GM19395 (cell line): ENCODE results near the gene IMMP2L.
A peak's percentile ranks its signal among the peaks of the same experiment; 100 is the strongest.
"Not testable (repeated sequence)": the region's sequence is repeated elsewhere in the genome, so short reads cannot be mapped to it uniquely, and the experiment has no call there.

ENCODE experiments used
- ATAC-seq: cut with Tn5 transposase; IDR thresholded peaks from one replicate; pipeline ENCODE4 v1.9.1; 2021; ENCODE audit warnings: mild to moderate bottlenecking, moderate library complexity; ENCODE audit not compliant: unreplicated experiment

IMMP2L gene

DNA sequence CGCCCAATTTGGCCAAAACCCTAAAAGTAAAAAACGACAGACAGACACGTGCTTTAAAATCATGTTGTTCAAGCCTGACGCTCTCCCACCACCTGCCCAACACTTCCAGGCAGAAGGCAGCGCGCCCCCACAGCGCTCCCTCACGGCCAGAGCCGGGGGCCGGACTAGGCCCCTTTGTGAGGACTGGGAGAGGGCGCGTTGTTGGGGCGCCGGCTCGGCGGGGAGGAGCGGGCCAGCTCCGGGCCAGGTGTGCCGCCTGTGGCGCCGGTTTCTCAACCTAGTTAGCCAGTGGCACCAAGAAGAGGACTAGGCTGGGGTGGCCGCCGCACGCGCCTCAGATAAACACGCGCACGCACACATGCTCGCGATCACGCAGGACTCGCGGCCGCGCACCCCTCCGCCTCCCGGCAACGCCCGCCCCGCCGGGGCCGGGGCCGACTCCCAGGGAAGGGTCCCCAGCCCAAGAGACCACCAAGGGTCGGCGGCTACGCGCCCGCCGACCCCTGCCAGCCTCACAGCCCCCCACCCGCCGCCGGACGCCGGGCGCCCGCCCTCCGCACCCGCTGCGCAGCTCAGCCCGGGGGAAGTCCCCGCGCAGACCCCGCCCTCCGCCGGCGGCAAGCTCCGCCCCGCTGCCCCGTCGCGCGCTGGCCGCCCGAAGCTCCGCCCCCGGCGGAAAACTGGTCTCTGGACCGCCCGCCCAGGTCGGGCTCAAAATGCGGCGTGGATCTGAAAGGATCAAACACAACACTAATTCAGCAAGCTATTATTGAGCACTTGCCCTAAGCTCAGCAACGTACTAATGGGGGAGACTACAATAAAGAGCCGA is at the start of gene IMMP2L:
Gene IMMP2L (minus strand): TSS at position 589 of the 829 bp plus-strand sequence.
- ATAC-seq, result peak; percentile 84

DNA sequence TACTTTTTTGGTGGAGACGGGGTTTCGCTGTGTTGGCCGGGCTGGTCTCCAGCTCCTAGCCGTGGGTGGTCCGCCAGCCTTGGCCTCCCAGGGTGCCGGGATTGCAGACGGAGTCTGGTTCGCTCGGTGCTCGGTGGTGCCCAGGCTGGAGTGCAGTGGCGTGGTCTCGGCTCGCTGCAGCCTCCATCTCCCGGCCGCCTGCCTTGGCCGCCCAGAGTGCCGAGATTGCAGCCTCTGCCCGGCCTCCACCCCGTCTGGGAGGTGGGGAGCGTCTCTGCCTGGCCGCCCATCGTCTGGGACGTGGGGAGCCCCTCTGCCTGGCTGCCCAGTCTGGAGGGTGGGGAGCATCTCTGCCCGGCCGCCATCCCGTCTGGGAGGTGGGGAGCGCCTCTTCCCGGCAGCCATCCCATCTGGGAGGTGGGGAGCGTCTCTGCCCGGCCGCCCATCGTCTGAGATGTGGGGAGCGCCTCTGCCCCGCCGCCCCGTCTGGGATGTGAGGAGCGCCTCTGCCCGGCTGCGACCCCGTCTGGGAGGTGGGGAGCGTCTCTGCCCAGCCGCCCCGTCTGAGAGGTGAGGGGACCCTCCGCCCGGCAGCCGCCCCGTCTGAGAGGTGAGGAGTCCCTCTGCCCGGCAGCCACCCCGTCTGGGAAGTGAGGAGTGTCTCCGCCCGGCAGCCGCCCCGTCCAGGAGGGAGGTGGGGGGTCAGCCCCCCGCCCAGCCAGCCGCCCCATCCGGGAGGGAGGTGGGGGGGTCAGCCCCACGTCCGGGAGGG is 47.4 kb upstream of the IMMP2L start:
- ATAC-seq, result not testable (repeated sequence)

DNA sequence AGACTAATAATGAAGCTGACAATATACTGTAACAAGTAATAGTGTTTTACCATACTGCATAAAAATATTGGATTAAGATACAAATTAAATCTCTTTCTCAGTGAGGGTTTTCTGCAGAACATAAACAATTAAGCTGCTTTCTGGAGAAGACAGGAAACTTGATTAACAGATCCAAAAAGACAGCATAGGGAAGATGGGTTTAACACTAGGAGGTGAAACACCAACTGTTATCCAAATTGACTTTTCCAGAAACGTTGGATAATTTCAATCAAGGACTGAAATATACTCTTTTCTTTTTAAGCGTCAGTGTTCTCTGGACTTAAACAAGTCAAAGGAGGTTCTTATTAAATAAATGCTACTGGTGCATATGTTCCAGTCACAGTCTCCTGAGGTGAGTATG is 45.3 kb upstream of the IMMP2L start:
- ATAC-seq, result no peak

DNA sequence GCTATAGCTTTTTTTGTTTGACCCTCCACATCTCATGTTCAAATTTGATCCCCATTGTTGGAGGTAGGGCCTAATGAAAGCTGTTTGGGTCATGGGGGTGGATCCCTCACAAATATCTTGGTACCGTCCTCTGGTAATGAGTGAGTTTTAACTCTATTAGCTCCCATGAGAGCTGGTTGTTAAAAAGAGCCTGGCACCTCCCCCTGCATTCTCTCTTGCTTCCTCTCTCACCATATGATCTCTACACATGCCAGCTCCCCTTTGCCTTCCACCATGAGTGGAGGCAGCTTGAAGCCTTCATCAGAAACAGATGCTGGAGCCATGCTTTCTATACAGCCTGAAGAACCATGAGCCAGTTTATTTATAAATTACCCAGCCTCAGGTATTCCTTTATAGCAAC is 43.0 kb upstream of the IMMP2L start:
- ATAC-seq, result no peak

DNA sequence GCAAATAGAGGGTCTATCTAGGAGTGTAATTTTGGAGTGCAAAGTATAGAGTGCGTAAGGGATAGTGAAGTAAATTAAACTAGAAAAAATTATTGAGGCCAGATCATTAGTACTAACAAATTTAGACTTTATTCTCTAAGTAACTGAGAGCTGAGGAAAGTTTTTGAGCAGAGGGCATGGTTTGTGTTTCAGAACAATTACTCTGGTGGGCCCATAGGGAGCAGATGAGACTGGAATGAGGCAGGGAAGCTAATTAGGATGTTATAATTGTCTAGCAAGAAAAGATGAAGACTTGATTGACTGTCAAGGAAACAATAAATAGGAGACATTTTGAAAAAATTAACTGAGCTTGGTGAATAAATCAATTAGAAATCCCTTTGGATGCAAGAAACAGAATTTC is 37.8 kb upstream of the IMMP2L start:
- ATAC-seq, result no peak

DNA sequence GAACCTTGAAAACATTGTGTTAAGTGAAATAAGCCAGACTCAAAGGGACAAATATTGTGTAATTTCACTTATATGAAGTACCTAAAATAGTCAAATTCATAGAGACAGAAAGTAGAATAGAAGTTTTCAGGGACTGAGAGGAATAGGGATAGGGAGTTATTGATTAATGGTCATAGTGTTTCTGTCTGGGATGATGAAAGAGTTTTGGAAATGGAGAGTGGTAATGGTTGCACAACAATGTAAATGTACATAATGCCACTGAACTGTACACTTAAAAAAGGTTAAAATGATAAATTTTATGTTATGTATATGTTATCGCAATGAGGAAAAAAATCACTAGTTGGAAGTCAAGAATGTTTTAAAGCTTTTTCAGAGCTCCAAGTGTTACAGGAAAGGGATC is 33.5 kb upstream of the IMMP2L start:
- no peak for ATAC-seq

DNA sequence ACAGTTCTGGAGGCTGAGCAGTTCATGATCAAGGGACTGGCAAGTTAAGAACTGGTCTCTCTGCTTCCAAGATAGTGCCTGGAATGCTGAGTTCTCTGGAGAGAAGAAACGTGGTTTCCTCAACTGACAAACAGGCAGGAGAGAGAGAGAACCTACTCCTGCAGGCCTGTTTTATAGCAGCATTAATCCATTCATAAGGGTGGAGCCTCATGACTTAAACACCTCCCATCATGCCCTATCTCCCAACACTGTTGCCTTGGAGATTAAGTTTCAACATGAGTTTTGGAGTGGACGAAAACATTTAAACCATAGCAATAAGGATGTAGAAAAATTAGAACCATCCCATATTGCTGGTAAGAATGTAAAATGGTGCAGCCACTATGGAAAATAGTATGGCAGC is 32.3 kb upstream of the IMMP2L start:
- no peak for ATAC-seq

DNA sequence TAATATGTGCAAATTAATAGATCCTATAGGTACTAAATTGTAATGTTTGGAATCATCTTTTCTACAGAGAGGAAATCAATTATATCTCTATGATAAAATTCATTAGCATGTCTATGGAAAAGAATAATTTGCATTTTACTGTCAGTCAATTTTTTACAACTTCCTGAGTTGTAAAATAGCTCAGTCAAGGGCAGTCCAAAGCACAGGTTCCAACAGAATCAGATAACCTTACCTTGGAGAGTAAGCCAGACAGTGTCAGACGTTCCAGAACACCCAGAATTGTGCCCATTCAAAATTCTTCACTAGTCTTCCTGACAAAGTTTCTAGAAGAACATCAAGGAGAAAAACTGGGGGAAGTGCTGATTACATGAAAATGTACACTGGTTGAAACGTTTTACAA is 31.1 kb upstream of the IMMP2L start:
- ATAC-seq, result no peak

DNA sequence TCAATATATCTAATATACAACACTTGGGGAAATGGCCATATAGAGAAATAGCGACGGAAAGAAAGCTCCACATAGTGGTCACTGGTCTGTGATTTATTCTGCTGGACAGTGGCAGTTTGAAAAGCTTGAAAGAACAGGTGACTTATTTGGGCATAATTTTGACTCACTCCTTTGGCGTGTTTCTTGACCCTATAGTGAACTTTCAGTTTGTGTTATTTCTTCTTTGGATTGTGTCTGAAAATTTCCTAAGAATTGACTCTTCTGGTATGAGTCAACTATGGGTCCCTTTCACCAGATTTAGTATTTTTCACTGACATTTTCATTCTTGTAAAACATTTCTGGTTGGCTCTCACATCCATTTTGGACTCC is 25.8 kb upstream of the IMMP2L start:
- ATAC-seq, result peak; percentile 72

DNA sequence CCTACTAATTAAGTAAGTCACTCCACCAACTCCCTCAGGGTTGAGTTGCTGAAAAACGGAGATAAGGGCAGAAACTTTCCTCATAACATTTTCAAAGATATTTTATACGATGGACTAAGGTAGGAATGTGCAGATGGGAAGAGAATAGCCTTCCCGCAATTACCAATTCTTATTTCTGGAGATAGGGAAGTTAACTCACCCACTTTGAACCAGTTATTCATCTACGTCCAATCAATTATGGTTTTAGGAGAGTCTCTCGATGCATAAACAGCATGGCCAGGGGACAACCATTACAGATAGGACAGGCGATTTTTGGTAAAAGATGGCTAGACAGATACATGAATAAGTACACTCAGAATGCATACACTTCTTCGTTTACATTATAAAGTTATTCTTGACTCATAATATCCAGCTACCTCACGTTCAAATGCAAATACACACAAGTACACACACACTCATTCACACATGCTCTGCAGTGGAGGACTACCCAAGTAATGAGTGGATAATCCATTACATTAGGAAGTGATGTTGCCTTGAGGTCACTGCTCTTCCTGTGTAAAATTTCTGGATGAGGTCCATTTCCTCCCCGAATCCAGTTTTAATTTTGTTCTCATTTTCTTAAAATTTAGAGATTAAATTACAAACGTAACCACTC is 25.2 kb upstream of the IMMP2L start:
- no peak for ATAC-seq

DNA sequence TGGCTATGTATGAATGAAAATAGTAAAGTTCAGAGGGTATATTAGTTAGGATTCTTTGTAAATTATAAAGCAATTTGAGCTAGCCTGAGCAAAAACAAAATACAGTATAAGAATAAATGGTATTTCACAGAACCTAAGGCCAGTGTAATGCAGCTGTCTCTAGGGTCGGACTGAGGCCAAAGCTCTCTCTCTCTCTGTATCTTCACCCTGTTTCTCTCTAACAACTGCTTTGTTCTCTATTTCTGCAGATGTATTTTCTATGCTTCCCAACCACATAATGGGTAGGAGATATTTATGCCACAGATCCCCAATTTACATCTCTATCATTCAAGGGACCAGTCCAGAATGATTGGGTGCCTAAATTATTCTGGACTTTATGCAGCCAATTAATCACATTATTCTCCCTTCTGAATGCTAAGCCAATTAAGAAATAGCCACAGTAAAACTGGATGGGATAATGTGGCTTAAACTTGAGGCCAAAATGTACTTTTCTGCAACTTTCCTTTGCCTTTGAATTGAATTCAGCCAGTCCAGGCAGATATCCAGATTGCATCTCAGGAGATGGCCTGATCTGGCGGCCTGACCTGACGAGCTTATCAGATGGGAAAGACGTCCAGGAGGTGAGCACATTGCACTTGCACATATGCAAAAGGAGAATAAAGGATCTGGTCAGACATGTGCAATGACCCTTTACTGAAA is 24.6 kb upstream of the IMMP2L start:
- no peak for ATAC-seq

DNA sequence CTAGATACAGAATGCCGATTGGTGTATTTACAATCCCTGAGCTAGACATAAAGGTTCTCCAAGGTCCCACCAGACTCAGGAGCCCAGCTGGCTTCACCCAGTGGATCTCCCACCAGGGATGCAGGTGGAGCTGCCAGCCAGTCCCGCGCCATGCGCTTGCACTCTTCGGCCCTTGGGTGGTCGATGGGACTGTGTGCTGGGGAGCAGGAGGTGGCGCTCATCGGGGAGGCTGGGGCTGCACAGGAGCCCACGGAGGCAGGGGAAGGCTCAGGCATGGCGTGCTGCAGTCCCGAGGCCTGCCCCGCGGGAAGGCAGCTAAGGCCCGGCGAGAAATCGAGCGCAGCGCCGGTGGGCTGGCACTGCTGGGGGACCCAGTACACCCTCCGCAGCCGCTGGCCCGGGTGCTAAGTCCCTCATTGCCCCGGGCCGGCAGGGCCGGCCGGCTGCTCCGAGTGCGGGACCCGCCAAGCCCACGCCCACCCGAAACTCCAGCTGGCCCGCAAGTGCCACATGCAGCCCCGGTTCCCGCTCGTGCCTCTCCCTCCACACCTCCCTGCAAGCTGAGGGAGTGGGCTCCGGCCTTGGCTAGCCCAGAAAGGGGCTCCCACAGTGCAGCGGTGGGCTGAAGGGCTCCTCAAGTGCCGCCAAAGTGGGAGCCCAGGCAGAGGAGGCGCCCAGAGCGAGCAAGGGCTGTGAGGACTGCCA is 19.6 kb upstream of the IMMP2L start:
- not testable (repeated sequence) for ATAC-seq

DNA sequence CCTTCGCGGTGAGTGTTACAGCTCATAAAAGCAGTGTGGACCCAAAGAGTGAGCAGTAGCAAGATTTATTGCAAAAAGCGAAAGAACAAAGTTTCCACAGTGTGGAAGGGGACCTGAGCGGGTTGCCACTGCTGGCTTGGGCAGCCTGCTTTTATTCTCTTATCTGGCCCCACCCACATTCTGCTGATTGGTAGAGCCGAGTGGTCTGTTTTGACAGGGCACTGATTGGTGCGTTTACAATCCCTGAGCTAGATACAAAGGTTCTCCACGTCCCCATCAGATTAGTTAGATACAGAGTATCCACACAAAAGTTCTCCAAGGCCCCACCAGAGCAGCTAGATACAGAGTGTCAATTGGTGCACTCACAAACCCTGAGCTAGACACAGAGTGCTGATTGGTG is 18.9 kb upstream of the IMMP2L start:
- ATAC-seq, result not testable (repeated sequence)

DNA sequence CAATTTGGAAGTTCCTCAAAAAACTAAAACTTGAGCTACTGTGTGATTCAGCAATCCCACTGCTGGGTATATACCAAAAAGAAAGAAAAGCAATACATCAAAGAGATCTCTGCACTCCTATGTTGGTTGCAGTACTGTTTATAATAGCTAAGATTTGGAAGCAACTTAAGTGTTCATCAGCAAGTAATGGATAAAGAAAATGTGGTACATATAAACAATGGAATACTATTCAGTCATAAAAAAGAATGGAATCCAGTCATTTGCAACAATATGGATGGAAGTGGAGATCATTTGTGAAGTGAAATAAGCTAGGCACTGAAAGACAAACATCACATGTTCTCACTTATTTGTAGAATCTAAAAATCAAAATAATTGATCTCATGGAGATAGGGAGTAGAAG is 16.5 kb upstream of the IMMP2L start:
- ATAC-seq, result no peak

DNA sequence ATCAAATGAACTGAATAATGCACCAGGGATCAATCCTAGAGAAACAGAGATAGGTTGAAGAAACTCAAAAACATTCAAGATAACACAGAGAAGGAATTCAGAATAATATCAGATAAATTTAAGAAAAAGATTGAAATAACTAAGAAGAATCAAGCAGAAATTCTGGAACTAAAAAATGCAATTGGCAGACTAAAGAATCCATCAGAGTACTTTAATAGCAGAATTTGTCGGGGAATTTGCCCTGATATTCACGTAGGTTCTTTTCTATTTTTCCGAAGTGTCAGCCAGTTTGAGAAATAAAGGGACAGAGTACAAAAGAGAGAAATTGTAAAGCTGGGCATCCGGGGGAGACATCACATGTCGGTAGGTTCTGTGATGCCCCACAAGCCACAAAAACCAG is 9.4 kb upstream of the IMMP2L start:
- no peak for ATAC-seq

DNA sequence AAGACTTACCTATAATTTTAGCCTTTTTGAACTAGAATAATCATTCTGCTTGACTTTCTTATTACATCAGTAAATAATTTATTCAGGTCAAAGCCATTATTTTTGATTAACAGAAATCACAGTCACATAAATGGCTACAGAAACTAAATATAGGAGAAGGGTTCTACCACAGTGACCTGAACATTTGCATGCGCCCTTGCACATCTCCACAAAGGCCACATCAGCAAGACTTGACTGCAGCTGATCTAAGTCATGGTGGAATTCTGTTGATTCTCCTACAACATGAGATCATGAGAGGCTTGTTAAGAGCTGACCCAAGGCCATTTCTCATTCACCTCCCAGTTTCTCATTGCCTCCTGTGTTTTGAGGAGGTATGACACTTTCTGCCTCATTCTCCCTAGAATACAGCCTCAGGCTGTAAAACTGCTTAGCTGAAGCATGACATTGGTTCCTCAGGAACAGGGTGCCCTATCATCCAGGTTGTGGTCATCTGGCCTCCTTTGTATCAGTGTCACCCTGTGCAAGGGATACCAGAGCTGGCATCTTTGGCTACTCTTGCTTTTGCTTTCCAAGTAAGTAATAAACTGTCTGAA is 6.7 kb upstream of the IMMP2L start:
- peak; percentile 78 for ATAC-seq

DNA sequence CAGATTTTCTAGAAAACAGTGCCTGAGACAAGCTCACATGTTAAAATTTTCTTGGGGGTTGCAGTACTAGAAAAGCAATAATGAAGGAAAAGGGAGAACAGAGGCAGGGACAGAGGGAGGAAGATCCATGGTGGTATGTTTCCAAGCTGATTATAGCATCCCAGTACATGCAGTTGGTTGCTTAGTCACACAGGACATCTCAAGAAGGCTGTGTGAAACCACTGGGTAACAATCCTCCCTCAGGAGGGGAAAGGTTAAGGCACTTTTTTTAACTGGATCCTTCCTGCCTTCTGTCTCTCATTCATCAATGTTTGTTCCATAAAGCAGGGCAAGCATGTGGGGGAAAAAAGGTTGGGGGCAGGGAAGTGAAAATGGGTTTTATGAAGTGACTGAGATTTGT is 6.1 kb upstream of the IMMP2L start:
- no peak for ATAC-seq

DNA sequence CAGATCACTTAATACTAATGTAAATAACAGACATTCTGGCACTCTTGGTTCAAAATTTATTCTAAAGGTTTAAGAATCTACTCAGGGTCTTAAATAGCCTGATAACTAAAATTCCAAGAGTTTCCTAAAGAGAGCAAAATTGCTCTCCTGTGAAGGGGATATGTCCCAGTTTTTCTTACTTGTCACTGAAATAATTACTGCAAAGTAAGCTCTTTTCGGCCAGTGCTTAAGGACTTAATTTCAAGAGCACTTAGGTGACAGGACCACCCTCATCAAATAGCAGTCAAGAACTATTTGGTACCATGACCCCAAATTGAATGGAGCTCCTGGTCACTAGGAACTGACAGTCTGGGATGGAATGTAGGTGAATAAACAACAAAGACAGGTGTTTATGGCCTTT is 1.8 kb upstream of the IMMP2L start:
- ATAC-seq, result no peak

DNA sequence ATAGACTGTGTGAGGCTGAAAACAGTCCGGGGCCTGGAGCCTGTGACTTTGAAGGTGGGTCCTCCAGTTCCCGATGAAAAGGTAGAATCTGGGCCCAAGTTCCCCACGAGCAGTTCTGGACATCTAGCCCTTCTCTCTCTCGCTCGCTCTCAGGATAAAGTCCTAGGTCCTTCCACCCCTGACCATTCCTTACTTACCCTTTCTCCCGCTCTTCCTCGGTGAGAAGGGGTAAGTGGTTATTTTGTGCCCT is 713 bp downstream of the IMMP2L start:
- no peak for ATAC-seq
